NCI-H69 (cell line): ENCODE results near the gene SLC38A7.
A peak's percentile ranks its signal among the peaks of the same experiment; 100 is the strongest.

Source experiments
- DNase-seq: peaks from one replicate; lab custom pipeline; 2025; lab: John Stamatoyannopoulos, UW

The SLC38A7 gene

GRCh38 chr16:58636466-58636865, 48.1 kb downstream of the SLC38A7 start:
- no peak for DNase-seq

- no peak for DNase-seq
Observed at GRCh38 chr16:58635502-58635901, 49.1 kb downstream of the SLC38A7 start.

- no peak for DNase-seq
Observed at GRCh38 chr16:58634265-58634802, 50.2 kb downstream of the SLC38A7 start.

GRCh38 chr16:58629733-58630640, 54.6 kb downstream of the SLC38A7 start, which contains the start of gene CNOT1:
CNOT1 (minus strand) TSS chr16:58629826; CDS start chr16:58599337, 30,489 bp downstream.
- peak; percentile 97 for DNase-seq

- DNase-seq = peak; percentile 61
Observed at GRCh38 chr16:58628845-58629732, 55.5 kb downstream of the SLC38A7 start.

GRCh38 chr16:58624209-58624608, 60.4 kb downstream of the SLC38A7 start:
- no peak for DNase-seq

- no peak for DNase-seq
Observed at GRCh38 chr16:58620396-58620795, 64.2 kb downstream of the SLC38A7 start.

- DNase-seq = no peak
Observed at GRCh38 chr16:58615280-58615679, 69.3 kb downstream of the SLC38A7 start.
